Measurements from ENCODE around the gene CCDC27.

GRCh38 chr1:3809680-3810079, 57.4 kb downstream of the CCDC27 start:
- TF ChIP-seq CTCF (IDR thresholded peaks at IDR 0.05) (no peak), POLR2A (IDR thresholded peaks at IDR 0.05) (no peak)

Data from right lobe of liver (tissue), 4 donors.